ENCODE measurements around the gene ELP1.

DNA sequence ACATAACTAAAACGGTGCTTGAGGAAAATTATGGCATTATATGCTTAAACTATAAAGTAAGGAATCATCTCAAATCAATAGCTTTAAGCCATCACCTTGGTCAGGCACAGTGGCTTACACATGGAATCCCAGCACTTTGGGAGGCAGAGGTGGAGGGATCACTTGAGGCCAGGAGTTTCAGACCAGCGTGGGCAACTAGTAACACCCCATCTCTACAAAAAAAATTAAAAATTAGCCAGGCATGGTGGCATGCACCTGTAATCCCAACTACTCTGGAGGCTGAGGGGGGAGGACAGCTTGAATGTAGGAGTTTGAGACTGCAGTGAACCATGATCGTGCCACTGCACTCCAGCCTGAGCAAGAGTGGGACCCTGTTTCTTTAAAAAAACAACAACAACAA is 49.2 kb downstream of the ELP1 start:
- TF ChIP-seq, protein P1, sequence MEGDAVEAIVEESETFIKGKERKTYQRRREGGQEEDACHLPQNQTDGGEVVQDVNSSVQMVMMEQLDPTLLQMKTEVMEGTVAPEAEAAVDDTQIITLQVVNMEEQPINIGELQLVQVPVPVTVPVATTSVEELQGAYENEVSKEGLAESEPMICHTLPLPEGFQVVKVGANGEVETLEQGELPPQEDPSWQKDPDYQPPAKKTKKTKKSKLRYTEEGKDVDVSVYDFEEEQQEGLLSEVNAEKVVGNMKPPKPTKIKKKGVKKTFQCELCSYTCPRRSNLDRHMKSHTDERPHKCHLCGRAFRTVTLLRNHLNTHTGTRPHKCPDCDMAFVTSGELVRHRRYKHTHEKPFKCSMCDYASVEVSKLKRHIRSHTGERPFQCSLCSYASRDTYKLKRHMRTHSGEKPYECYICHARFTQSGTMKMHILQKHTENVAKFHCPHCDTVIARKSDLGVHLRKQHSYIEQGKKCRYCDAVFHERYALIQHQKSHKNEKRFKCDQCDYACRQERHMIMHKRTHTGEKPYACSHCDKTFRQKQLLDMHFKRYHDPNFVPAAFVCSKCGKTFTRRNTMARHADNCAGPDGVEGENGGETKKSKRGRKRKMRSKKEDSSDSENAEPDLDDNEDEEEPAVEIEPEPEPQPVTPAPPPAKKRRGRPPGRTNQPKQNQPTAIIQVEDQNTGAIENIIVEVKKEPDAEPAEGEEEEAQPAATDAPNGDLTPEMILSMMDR (IDR thresholded peaks at IDR 0.05; ENCODE audit: poor library complexity) = no peak
- TF ChIP-seq EZH2 (IDR thresholded peaks at IDR 0.05; ENCODE audit: borderline replicate concordance) (no peak), EZH2phosphoT487 (IDR thresholded peaks at IDR 0.05; ENCODE audit: low read depth, severe bottlenecking, unreplicated experiment) (no peak)

Measured in hepatocyte (in vitro differentiated cells).